ENCODE measurements around the gene HIPK1.

Gene HIPK1

DNA sequence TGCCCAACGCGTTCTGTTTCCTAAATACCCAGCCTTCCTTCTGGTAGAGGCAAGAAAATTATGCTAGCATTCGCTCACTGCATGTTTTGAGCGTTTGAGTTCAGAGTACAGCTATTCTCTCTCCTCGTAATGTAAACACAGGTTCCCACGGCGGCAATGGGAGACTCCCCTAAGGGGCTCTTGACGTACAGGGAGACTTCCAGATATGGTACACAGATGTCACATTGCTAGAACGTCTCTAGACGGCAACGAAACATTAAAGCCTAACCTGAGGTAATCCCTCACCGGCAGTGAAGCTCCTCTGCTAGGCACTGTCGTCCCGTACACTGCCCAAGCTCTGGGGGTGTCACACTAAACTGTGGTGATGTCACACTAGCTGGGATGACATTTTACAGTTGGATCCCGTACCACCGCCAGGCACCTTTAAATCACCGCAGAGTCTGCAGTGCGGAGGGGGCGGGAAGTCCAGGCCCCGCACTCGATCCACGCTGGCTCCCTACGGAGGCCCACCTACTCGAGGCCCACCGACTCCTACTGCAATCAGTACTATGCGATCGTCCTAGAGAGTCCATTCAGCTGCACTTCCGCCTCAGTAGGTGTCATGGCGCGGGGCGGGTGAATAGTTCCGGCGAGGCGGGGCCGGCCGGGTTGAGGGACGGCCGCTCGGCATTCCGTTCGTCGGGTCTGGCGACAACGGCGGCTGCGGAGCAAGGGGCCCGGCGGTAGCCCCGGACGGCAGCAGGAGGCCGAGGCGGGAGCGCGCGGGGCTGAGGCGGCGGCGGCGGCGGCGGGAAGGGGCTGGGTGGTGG lies at the start of gene HIPK1:
TSS of gene HIPK1 (plus strand) at position 384 of the 809 bp plus-strand sequence.
- DNase-seq = peak; percentile 82 to 89 (median 86)

GRCh38 chr1:113879739-113880038 lies 49.4 kb upstream of the HIPK1 start:
- no peak for DNase-seq

GRCh38 chr1:113881661-113882060 lies 47.5 kb upstream of the HIPK1 start:
- DNase-seq = no peak

- DNase-seq = no peak
Observed at GRCh38 chr1:113886417-113887401, 42.4 kb upstream of the HIPK1 start.

GRCh38 chr1:113887402-113888175 lies 41.5 kb upstream of the HIPK1 start, which contains the start of gene BCL2L15:
Gene BCL2L15, minus strand, starts transcription at chr1:113887581. Its CDS starts 206 bp downstream, at chr1:113887375.
- no peak for DNase-seq

DNA sequence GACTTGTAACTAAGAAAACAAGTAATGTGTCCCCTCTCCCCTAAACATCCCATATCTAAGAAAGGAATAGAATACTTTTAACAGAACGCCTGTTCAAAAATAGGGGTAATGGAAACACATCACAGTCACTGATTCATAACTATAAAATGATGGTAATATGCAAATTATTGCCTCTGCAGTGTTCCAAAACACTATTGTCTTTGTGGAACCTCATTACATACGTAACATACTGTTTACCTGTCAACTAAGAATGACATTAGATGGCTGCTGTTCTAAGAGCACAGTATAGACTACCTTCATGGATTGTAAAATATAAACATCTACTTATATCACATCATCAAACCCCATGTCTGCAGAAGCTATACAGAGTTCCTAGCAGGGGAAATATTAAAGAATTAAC lies 38.3 kb upstream of the HIPK1 start:
- DNase-seq = no peak

DNA sequence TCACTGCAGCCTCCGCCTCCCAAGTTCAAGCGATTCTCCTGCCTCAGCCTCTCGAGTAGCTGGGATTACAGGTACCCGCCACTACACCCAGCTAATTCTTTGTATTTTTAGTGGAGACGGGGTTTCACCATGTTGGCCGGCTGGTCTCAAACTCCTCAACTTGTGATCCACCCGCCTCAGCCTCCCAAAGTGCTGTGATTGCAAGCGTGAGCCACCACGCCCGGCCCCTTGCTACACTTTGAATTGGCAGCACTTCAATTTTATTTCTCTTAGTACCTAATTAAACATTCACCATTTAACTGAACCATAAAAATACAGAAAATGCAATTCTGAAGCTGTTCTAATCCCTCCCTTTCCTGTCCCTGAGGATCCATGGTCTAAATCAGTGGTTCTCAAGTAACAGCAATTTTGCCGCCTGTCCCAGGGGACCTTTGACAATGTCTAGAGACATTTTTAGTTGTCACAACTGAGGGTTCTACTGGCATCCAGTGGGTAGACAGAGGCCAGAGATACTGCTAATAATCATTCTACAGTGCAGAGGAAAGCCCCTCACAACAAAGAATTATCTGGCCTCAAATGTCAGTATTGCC lies 37.4 kb upstream of the HIPK1 start:
- no peak for DNase-seq

- no peak for DNase-seq
Observed at GRCh38 chr1:113893267-113893666, 35.9 kb upstream of the HIPK1 start.

DNA sequence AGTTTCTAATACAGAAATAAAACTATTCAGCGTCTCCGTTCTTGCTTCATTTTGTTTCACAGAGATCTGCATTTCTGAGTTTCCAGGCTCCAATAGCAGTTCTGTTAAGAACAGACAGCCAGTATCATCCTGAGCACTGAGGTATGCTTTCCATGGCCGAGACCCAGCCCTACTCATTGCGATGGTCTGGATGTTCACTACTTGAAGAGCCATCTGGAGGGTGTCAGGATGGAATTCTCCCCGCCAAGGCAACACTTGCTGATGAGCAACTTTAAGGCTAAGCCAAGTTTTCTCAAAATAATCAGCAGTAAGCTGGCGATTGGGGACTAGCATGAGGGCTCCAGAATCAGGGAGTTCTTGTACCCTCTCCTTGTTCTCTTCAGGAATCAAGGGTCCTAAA lies 34.0 kb upstream of the HIPK1 start:
- no peak for DNase-seq

DNA sequence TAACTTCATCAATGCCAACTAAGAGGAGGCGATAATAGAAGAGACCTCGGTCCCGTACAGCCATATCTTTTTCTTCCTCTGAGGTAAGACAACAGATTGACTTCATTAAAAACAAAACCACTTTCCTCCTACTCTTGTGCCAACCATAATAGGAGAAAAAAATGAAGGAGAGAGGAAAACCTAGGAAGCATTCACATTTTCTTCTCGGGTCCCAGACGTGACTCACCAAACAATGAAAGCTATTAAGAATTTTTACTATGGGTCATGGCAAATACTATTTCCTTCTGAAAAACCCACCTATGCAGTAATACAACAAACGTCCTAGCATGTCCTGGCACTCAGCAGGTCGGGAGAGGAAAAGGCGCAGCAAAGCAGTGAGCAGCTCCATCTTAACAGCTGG lies 33.2 kb upstream of the HIPK1 start:
- no peak for DNase-seq

DNA sequence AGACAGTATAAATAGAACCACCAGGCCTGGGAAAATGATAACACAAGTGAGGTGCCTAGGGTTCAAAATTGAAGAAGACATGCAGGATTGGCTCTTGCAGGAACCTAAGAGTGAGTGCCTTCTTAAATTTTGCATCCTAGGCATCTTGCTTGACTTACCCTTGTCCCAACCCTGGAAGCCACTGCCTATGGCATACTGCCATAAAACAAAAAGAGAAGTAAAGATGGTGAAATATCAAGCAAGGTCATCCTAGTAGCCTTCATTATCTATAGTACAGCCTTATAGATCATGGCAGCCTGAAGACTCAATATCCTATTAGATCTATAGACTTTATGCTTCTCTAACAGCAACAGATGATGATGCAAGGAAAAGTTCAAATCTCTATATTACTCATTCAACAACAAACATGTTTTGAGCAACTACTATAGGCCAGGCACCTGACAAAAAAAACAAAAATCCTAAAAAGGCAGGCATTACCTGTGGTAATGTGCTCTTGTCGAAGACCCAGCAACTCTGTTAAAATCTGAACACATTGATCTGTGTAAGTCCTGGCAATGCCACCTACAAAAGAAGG lies 30.8 kb upstream of the HIPK1 start:
- no peak for DNase-seq

GRCh38 chr1:113899111-113899510 lies 30.0 kb upstream of the HIPK1 start:
- DNase-seq = no peak

DNA sequence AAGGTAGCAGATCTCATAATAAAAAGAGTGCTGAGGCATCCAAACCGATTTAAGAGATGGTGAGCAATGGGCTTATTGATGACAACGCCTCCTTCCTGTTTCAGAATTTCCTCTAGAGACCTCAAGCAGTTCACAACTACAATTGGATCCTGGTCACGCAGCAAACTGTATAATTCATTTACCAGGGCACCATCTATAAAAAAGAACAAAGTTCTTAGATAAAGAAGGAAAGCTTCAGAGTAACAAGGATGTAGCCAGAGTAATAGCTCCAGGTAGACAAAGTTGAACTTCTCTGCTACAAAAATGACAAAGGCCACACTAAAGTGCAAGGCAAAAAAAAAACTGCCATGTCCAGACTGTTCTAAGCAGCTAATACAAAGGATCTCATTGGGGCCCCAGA lies 27.9 kb upstream of the HIPK1 start:
- no peak for DNase-seq

GRCh38 chr1:113903501-113904292 lies 25.4 kb upstream of the HIPK1 start:
- no peak for DNase-seq

- peak in 3 of 4 experiments; percentile 24 to 52 (median 26) for DNase-seq
Observed at GRCh38 chr1:113904293-113904673, 24.8 kb upstream of the HIPK1 start.

DNA sequence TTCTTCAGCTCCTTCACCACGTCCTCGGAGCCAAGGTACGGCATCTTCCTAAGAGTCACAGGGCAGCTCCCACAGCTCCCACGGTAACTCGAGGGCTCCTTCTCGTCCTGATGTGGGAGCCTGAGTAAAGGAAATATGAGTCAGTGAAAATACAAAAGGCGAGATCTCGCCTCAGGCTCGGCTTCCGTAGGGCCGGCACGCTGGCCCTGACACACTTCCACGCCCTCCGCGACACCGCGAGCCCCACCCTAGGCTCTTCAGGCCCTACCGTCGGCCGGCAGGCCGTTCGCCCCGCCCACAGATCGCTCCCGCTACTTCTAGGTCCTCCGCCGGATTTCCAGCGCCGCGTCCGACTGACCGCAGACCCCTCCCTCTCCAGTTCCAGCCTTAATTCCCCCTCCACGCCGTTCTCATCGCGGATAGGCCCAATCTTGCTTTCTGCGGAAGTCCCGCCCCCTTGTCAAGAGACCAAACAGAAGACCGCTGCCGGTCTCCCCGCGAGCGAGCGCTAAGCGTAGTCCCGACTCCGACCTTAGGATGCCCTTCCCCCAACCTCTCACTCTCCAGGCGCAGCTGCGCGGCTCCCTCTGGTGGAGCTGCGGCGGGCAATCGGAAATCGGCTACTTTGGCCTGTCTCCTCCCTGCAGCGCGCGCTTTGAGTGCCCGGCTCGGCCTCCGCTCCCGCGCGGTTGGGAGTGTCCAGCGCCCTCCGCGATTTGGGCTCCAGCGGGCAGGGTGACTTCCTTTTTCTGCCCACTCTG lies 24.3 kb upstream of the HIPK1 start, which contains the start of the genes AP4B1 and DCLRE1B:
TSS of gene AP4B1 (minus strand) at position 126 of the 761 bp plus-strand sequence. CDS start at position 44, 82 bp downstream.
TSS of gene DCLRE1B (plus strand) at position 653 of the 761 bp plus-strand sequence. CDS start 261 bp downstream, outside the sequence.
- DNase-seq = peak; percentile 84 to 94 (median 92)

DNA sequence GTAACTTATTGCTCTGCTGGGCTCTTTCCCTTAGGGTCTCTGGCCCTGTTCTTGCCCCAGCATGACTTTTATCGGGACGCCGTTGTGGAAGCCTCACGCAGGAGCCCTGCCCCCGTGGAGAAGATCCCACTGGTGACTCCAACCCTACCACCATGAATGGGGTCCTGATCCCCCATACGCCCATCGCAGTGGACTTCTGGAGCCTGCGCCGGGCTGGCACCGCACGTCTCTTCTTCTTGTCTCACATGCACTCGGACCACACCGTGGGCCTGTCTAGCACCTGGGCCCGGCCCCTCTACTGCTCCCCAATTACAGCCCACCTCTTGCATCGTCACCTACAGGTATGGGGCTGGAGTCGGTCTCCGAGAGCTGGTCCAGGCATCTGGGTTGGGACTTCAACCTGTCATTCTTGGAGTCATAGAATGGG lies 23.7 kb upstream of the HIPK1 start:
- DNase-seq = no peak

- DNase-seq = no peak
Observed at GRCh38 chr1:113912594-113913311, 16.4 kb upstream of the HIPK1 start.

- no peak for DNase-seq
Observed at GRCh38 chr1:113913312-113913668, 15.8 kb upstream of the HIPK1 start.
